ENCODE results near the gene PPP1R15A. TPM values are rescaled to one million over a fixed set of nuclear protein-coding genes. Genes with fewer than 3 reads are reported as not detected.
A peak's percentile ranks its signal among the peaks of the same experiment; 100 is the strongest.
"Not testable (repeated sequence)": the region's sequence is repeated elsewhere in the genome, so short reads cannot be mapped to it uniquely, and the experiment has no call there.

Gene PPP1R15A
- total RNA-seq, 2 donors from 2014 or later: 130 to 153 TPM

- ATAC-seq (replicated peaks in 1 of 2) (peak; percentile 94 to 96), DNase-seq (peak; percentile 99)
- Mint-ChIP-seq H3K9me3 (no peaks in the 10 kb centered on the region), H3K4me1 (ENCODE audit: low read depth) (peaks cover 50% of the 10 kb centered on the region), H3K36me3 (ENCODE audit: insufficient read depth in 2 of 2) (peaks cover 9 to 14% of the 10 kb centered on the region in 2 donors), H3K27me3 (ENCODE audit: low read depth) (peaks cover 17% of the 10 kb centered on the region), H3K4me3 (peak within 1 kb of the TSS; percentile 98 to 99), H3K27ac (peak within 1 kb of the TSS; percentile 98)
Observed at GRCh38 chr19:48899781-48900476, 27.7 kb downstream of the PPP1R15A start, which contains the start of gene NUCB1. NUCB1 (plus strand) TSS chr19:48900312; CDS start chr19:48900797, 485 bp downstream.

GRCh38 chr19:48900477-48901406 lies 28.5 kb downstream of the PPP1R15A start:
- Mint-ChIP-seq H3K9me3 (no peaks in the 10 kb centered on the region), H3K36me3 (ENCODE audit: insufficient read depth in 2 of 2) (peaks cover 13 to 15% of the 10 kb centered on the region in 2 donors), H3K4me1 (ENCODE audit: low read depth) (peaks cover 46% of the 10 kb centered on the region), H3K27me3 (ENCODE audit: low read depth) (peaks cover 9% of the 10 kb centered on the region), H3K27ac (peak overlapping the region; percentile 98), H3K4me3 (peak overlapping the region; percentile 98 to 99)
- ATAC-seq (replicated peaks in 1 of 2) (no peak), DNase-seq (peak in 1 of 2 donors; percentile 25)

- not testable (repeated sequence) for ATAC-seq (replicated peaks in 1 of 2); DNase-seq; H3K27me3 Mint-ChIP-seq (ENCODE audit: low read depth); H3K9me3 Mint-ChIP-seq
- Mint-ChIP-seq H3K27ac (peak overlapping the region; percentile 12), H3K36me3 (ENCODE audit: insufficient read depth in 2 of 2) (peaks cover 17% of the 10 kb centered on the region in 2 donors), H3K4me1 (ENCODE audit: low read depth) (peaks cover 33% of the 10 kb centered on the region), H3K4me3 (peak overlapping the region; percentile 23 to 50)
Observed at GRCh38 chr19:48902291-48902690, 30.1 kb downstream of the PPP1R15A start.

- not testable (repeated sequence) for H3K4me3 Mint-ChIP-seq; ATAC-seq (replicated peaks in 1 of 2)
- H3K36me3 Mint-ChIP-seq (ENCODE audit: insufficient read depth in 2 of 2): peaks cover 18 to 24% of the 10 kb centered on the region in 2 donors
Observed at GRCh38 chr19:48903788-48904187, 31.6 kb downstream of the PPP1R15A start.

GRCh38 chr19:48905664-48906063 lies 33.4 kb downstream of the PPP1R15A start:
- Mint-ChIP-seq H3K4me1 (ENCODE audit: low read depth) (peaks cover 21% of the 10 kb centered on the region), H3K4me3 (no peak overlapping the region), H3K9me3 (no peaks in the 10 kb centered on the region), H3K27me3 (ENCODE audit: low read depth) (no peaks in the 10 kb centered on the region), H3K36me3 (ENCODE audit: insufficient read depth in 2 of 2) (peaks cover 15 to 24% of the 10 kb centered on the region in 2 donors), H3K27ac (no peak overlapping the region)
- no peak for DNase-seq
- ATAC-seq (replicated peaks in 1 of 2): no peak

More at GRCh38 chr19:48903788-48904187, 31.6 kb downstream of the PPP1R15A start:
- H3K27ac Mint-ChIP-seq; H3K27me3 Mint-ChIP-seq (ENCODE audit: low read depth); DNase-seq; H3K9me3 Mint-ChIP-seq: not testable (repeated sequence)
- H3K4me1 Mint-ChIP-seq (ENCODE audit: low read depth): peaks cover 33% of the 10 kb centered on the region

GRCh38 chr19:48906324-48906723 lies 34.1 kb downstream of the PPP1R15A start:
- DNase-seq (no peak), ATAC-seq (replicated peaks in 1 of 2) (no peak)
- Mint-ChIP-seq H3K27me3 (ENCODE audit: low read depth) (no peaks in the 10 kb centered on the region), H3K27ac (no peak overlapping the region), H3K4me1 (ENCODE audit: low read depth) (peaks cover 15% of the 10 kb centered on the region), H3K36me3 (ENCODE audit: insufficient read depth in 2 of 2) (peaks cover 15 to 23% of the 10 kb centered on the region in 2 donors), H3K4me3 (no peak overlapping the region), H3K9me3 (no peaks in the 10 kb centered on the region)

GRCh38 chr19:48907671-48908070 lies 35.5 kb downstream of the PPP1R15A start:
- no peak for ATAC-seq (replicated peaks in 1 of 2)
- DNase-seq: no peak
- peaks cover 11 to 26% of the 10 kb centered on the region in 2 donors for H3K36me3 Mint-ChIP-seq (ENCODE audit: insufficient read depth in 2 of 2)
- no peaks in the 10 kb centered on the region for H3K9me3 Mint-ChIP-seq
- peaks cover 1% of the 10 kb centered on the region for H3K4me1 Mint-ChIP-seq (ENCODE audit: low read depth)
- H3K4me3 Mint-ChIP-seq: no peak overlapping the region
- no peaks in the 10 kb centered on the region for H3K27me3 Mint-ChIP-seq (ENCODE audit: low read depth)
- no peak overlapping the region for H3K27ac Mint-ChIP-seq

GRCh38 chr19:48909424-48910077 lies 37.3 kb downstream of the PPP1R15A start:
- H3K27ac Mint-ChIP-seq; H3K4me3 Mint-ChIP-seq; H3K27me3 Mint-ChIP-seq (ENCODE audit: low read depth); DNase-seq; H3K9me3 Mint-ChIP-seq; H3K4me1 Mint-ChIP-seq (ENCODE audit: low read depth); ATAC-seq (replicated peaks in 1 of 2): not testable (repeated sequence)
- peaks cover 17 to 33% of the 10 kb centered on the region in 2 donors for H3K36me3 Mint-ChIP-seq (ENCODE audit: insufficient read depth in 2 of 2)

- Mint-ChIP-seq H3K27ac (no peak overlapping the region), H3K9me3 (no peaks in the 10 kb centered on the region), H3K4me1 (ENCODE audit: low read depth) (no peaks in the 10 kb centered on the region), H3K36me3 (ENCODE audit: insufficient read depth in 2 of 2) (peaks cover 14 to 31% of the 10 kb centered on the region in 2 donors), H3K4me3 (no peak overlapping the region), H3K27me3 (ENCODE audit: low read depth) (no peaks in the 10 kb centered on the region)
- no peak for DNase-seq
- no peak for ATAC-seq (replicated peaks in 1 of 2)
Observed at GRCh38 chr19:48910803-48911202, 38.6 kb downstream of the PPP1R15A start.

GRCh38 chr19:48913114-48913889 lies 41.1 kb downstream of the PPP1R15A start:
- Mint-ChIP-seq H3K4me3 (no peak overlapping the region), H3K9me3 (no peaks in the 10 kb centered on the region), H3K4me1 (ENCODE audit: low read depth) (no peaks in the 10 kb centered on the region), H3K36me3 (ENCODE audit: insufficient read depth in 2 of 2) (peaks cover 14 to 30% of the 10 kb centered on the region in 2 donors), H3K27ac (no peak overlapping the region), H3K27me3 (ENCODE audit: low read depth) (no peaks in the 10 kb centered on the region)
- DNase-seq (no peak), ATAC-seq (replicated peaks in 1 of 2) (peak; percentile 45 to 57)

GRCh38 chr19:48914181-48914580 lies 42.0 kb downstream of the PPP1R15A start:
- Mint-ChIP-seq H3K4me3 (no peak overlapping the region), H3K9me3 (no peaks in the 10 kb centered on the region), H3K4me1 (ENCODE audit: low read depth) (no peaks in the 10 kb centered on the region), H3K36me3 (ENCODE audit: insufficient read depth in 2 of 2) (peaks cover 16 to 35% of the 10 kb centered on the region in 2 donors), H3K27ac (no peak overlapping the region), H3K27me3 (ENCODE audit: low read depth) (no peaks in the 10 kb centered on the region)
- no peak for ATAC-seq (replicated peaks in 1 of 2)
- no peak for DNase-seq

GRCh38 chr19:48915757-48916156 lies 43.5 kb downstream of the PPP1R15A start:
- H3K27ac Mint-ChIP-seq: no peak overlapping the region
- ATAC-seq (replicated peaks in 1 of 2): no peak
- no peak overlapping the region for H3K4me3 Mint-ChIP-seq

More at GRCh38 chr19:48915757-48916156, 43.5 kb downstream of the PPP1R15A start:
- no peaks in the 10 kb centered on the region for H3K4me1 Mint-ChIP-seq (ENCODE audit: low read depth)
- peaks cover 16 to 31% of the 10 kb centered on the region in 2 donors for H3K36me3 Mint-ChIP-seq (ENCODE audit: insufficient read depth in 2 of 2)
- no peaks in the 10 kb centered on the region for H3K9me3 Mint-ChIP-seq
- no peaks in the 10 kb centered on the region for H3K27me3 Mint-ChIP-seq (ENCODE audit: low read depth)
- DNase-seq: no peak
